ENCODE results near the gene OSBPL5. TPM values are rescaled to one million over a fixed set of nuclear protein-coding genes. Genes with fewer than 3 reads are reported as not detected.

The OSBPL5 gene
- total RNA-seq, 2 donors from 2014 or later: 6.3 to 7.0 TPM

DNA sequence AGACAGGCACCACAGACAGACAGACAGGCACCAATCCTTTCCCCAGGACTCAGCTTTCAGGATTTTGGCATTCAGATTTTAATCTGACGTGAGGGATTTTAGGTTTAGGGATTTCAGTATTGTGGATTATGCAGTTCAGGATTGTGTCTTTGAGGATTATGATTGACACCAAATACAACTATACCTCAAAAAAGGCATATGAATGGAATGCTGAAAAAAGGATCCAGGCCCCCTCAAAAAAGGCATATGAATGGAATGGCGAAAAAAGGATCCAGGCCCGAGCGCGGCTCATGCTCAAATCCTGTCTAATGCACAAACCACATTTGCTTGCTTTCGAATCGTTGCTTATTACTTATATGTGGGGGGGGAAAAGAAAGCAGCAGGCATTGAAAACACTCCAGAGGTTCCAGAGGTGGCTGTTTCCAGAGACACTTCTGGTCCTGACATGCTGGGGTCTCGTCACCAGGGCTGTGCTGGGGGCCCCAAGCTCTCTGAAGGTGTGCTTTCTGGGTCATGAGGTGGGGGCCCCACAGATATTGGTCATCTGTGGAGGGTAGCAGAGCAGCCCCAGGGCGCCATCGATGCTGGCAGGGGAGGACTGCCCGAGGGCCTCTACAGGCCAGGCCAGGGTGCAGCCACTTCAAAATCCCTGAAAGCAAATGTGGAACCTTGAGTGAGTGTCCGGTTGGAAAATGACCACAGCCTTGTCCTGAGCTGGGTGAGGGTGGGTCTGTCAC is 16.8 kb upstream of the OSBPL5 start:
- no peak overlapping the region for H3K4me3 Mint-ChIP-seq
- no peak overlapping the region for H3K27ac Mint-ChIP-seq
- H3K4me1 Mint-ChIP-seq (ENCODE audit: low read depth): no peaks in the 10 kb centered on the region
- no peaks in the 10 kb centered on the region for H3K27me3 Mint-ChIP-seq (ENCODE audit: low read depth)
- DNase-seq: no peak
- no peaks in the 10 kb centered on the region for H3K9me3 Mint-ChIP-seq
- no peaks in the 10 kb centered on the region for H3K36me3 Mint-ChIP-seq (ENCODE audit: insufficient read depth in 2 of 2)
- no peak for ATAC-seq (replicated peaks in 1 of 2)

DNA sequence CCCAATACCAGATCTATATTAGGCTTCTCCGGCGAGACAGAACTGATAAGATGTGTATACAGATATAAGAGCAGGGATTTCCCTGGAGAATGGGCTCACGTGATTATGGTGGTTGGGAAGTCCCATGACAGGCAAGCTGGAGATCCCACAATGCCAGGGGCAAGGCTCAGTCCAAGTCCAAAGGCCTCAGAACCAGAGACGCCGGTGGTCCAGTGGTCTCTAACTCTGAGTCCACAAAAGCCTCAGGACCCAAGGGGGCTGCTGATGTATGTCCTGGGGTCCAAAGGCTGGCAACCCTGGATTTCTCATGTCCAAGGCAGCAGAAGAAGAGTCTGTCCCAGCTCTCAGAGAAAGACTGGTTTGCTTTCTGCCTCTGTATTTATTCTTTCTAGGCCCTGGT is 15.8 kb upstream of the OSBPL5 start:
- Mint-ChIP-seq H3K36me3 (ENCODE audit: insufficient read depth in 2 of 2) (peaks cover 1 to 2% of the 10 kb centered on the region in 2 donors), H3K27me3 (ENCODE audit: low read depth) (no peaks in the 10 kb centered on the region), H3K4me1 (ENCODE audit: low read depth) (no peaks in the 10 kb centered on the region), H3K4me3 (no peak overlapping the region), H3K9me3 (peaks cover 2% of the 10 kb centered on the region in 2 donors), H3K27ac (no peak overlapping the region)
- no peak for ATAC-seq (replicated peaks in 1 of 2)
- no peak for DNase-seq

DNA sequence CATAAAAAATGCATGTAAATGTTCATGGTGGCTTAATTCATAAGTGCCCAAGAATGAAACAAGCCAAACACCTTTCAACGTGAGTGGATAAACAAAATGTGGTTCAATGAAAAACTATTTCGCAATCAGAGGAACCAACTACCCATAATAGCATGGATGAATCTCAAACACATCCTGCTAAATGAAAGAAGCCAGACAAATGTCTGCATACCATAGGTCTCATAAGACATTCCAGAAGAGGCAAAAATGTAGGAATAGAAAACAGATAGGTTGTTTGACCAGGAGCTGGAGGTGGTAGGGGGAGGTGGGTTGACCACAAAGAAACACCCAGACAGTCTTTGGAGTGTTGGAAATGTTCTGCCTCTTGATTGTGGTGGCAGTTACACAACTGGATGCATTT is 13.2 kb upstream of the OSBPL5 start:
- Mint-ChIP-seq H3K36me3 (ENCODE audit: insufficient read depth in 2 of 2) (peaks cover 4 to 6% of the 10 kb centered on the region in 2 donors), H3K27me3 (ENCODE audit: low read depth) (no peaks in the 10 kb centered on the region), H3K9me3 (peaks cover 5 to 6% of the 10 kb centered on the region in 2 donors), H3K4me3 (no peak overlapping the region), H3K27ac (no peak overlapping the region), H3K4me1 (ENCODE audit: low read depth) (no peaks in the 10 kb centered on the region)
- DNase-seq (no peak), ATAC-seq (replicated peaks in 1 of 2) (no peak)

DNA sequence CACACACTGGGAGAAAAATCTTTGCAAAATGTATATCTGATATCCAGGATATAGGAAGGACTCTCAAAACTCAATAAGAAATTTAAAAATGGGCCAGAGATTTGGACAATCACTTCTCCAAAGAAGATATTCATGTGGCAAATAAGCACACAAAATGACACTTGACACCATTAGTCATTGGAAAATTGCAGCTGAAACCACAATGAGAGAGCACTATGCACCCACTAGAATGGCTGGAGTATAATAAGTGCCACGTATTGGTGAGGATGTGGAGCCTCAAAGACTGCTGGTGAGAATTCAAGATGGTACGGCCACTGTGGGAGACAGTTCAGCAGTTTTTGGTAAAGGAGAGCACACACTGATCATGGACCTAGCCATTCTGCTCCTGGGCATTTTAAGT is 12.8 kb upstream of the OSBPL5 start:
- DNase-seq (no peak), ATAC-seq (replicated peaks in 1 of 2) (no peak)
- no peaks in the 10 kb centered on the region for H3K4me1 Mint-ChIP-seq (ENCODE audit: low read depth)
- H3K27ac Mint-ChIP-seq: no peak overlapping the region
- H3K27me3 Mint-ChIP-seq (ENCODE audit: low read depth): no peaks in the 10 kb centered on the region
- H3K9me3 Mint-ChIP-seq: peaks cover 5 to 6% of the 10 kb centered on the region in 2 donors
- peaks cover 4 to 6% of the 10 kb centered on the region in 2 donors for H3K36me3 Mint-ChIP-seq (ENCODE audit: insufficient read depth in 2 of 2)
- no peak overlapping the region for H3K4me3 Mint-ChIP-seq

DNA sequence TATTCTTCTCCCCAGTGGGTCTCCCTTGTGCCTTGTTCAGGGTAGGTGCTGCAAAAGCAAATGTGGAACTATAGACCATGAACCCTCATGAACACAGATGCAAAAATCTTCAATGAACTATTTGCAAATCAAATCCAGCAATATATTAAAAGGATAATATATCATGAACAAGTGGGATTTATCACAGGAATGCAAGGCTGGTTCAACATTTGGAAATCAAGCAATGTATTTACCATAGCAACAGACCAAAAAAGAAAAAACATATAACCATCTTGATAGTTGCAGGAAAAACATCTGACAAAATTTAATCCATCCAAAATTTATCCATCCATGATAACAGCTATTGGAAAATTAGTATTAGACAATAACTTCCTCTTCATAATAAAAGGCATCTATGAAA is 11.4 kb upstream of the OSBPL5 start:
- ATAC-seq (replicated peaks in 1 of 2) (no peak), DNase-seq (no peak)
- peaks cover 5 to 6% of the 10 kb centered on the region in 2 donors for H3K9me3 Mint-ChIP-seq
- H3K4me1 Mint-ChIP-seq (ENCODE audit: low read depth): no peaks in the 10 kb centered on the region
- peaks cover 4 to 6% of the 10 kb centered on the region in 2 donors for H3K36me3 Mint-ChIP-seq (ENCODE audit: insufficient read depth in 2 of 2)
- H3K27ac Mint-ChIP-seq: no peak overlapping the region
- H3K27me3 Mint-ChIP-seq (ENCODE audit: low read depth): no peaks in the 10 kb centered on the region
- H3K4me3 Mint-ChIP-seq: no peak overlapping the region

DNA sequence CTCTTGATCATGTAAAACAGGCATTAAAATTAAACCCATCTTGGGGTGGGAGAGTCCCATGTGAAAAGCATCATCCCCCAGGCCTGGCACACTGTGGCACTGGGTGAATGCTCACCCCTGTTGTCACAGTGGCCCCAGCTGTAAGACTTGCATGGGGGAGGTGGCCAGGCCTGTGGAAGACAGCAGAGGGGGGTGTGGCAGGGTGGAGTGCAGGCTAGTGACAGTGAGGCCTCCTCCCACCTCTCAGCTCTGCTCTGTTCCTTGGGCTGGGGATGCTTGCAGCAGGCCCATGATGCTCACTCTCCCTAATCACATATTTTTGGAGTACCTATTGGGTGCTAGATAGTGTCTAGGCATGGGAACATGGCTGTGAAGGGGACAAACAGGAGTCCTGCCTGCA is 10.1 kb upstream of the OSBPL5 start:
- DNase-seq (no peak), ATAC-seq (replicated peaks in 1 of 2) (no peak)
- Mint-ChIP-seq H3K27ac (no peak overlapping the region), H3K4me1 (ENCODE audit: low read depth) (peaks cover 5% of the 10 kb centered on the region), H3K36me3 (ENCODE audit: insufficient read depth in 2 of 2) (peaks cover 4 to 6% of the 10 kb centered on the region in 2 donors), H3K27me3 (ENCODE audit: low read depth) (peaks cover 1% of the 10 kb centered on the region), H3K9me3 (peaks cover 5 to 6% of the 10 kb centered on the region in 2 donors), H3K4me3 (no peak overlapping the region)

DNA sequence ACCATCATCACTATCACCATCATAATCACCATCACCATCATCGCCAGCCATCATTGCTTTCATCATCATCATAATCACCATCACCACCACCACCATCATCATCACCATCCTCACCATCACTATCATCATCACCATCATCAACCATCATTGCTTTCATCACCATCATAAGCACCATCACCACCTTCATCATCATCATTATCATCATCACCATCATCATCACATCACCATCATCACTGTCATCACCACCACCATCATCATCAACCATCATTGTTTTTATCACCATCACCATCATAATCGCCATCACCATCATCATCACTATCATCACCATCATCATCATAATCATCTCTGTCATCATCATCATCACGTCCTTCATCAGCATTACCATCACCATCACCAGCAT is 9.3 kb upstream of the OSBPL5 start:
- Mint-ChIP-seq H3K27me3 (ENCODE audit: low read depth) (peaks cover 8% of the 10 kb centered on the region), H3K9me3 (peaks cover 5 to 6% of the 10 kb centered on the region in 2 donors), H3K36me3 (ENCODE audit: insufficient read depth in 2 of 2) (peaks cover 4 to 6% of the 10 kb centered on the region in 2 donors), H3K27ac (no peak overlapping the region), H3K4me1 (ENCODE audit: low read depth) (peaks cover 13% of the 10 kb centered on the region), H3K4me3 (no peak overlapping the region)
- ATAC-seq (replicated peaks in 1 of 2) (no peak), DNase-seq (no peak)

DNA sequence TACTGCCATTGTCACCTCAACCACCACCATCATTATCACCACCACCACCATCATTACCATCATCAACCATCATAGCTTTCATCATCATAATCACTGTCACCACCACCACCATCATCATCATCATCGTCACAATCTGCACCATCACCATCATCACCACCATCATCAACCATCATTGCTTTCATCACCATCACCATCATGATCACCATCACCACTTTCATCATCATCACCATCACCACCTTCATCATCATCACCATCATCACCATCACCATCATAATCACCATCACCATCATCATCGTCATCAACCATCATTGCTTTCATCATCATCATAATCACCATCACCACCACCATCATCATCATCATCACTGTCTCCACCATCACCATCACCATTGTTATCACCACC is 8.7 kb upstream of the OSBPL5 start:
- no peak overlapping the region for H3K4me3 Mint-ChIP-seq
- H3K27me3 Mint-ChIP-seq (ENCODE audit: low read depth): peaks cover 8% of the 10 kb centered on the region
- ATAC-seq (replicated peaks in 1 of 2) (no peak), DNase-seq (no peak)
- H3K27ac Mint-ChIP-seq: no peak overlapping the region
- H3K4me1 Mint-ChIP-seq (ENCODE audit: low read depth): peaks cover 19% of the 10 kb centered on the region
- H3K9me3 Mint-ChIP-seq: peaks cover 5 to 6% of the 10 kb centered on the region in 2 donors
- H3K36me3 Mint-ChIP-seq (ENCODE audit: insufficient read depth in 2 of 2): peaks cover 4 to 6% of the 10 kb centered on the region in 2 donors

DNA sequence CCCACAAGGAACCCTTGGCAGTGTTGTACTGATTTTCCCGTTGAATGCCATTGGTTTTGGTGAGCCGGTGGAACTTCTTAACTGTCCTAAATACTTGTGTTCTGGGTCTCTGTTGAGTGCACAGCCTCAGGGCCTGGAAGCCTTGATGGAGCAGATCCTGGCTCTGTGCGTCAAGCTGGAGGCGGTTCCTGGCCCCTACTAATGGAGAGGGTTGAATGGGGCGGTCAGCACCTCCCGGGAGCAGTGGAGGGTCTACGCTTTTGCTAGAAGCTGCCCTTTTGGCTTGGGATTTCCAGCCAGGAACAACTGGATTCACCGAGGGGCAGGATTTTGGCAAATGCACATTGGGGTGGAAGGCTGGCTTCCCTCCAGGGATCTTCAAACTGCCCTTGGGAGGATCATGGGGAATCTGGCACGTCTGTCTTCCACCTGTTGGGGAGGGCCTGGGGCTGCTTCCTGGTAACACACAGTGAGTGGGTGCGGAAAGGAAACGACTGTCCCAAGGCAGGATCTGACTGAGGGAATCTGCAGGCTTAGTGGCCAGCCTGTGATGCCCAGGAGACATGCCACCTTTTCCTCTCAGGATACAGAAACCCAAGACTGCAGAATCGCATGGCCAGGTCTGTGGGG is 6.9 kb upstream of the OSBPL5 start:
- DNase-seq: no peak
- Mint-ChIP-seq H3K4me1 (ENCODE audit: low read depth) (peaks cover 19% of the 10 kb centered on the region), H3K9me3 (peaks cover 5 to 6% of the 10 kb centered on the region in 2 donors), H3K27me3 (ENCODE audit: low read depth) (peaks cover 8% of the 10 kb centered on the region), H3K27ac (no peak overlapping the region), H3K36me3 (ENCODE audit: insufficient read depth in 2 of 2) (peaks cover 4 to 6% of the 10 kb centered on the region in 2 donors), H3K4me3 (no peak overlapping the region)
- ATAC-seq (replicated peaks in 1 of 2): no peak

DNA sequence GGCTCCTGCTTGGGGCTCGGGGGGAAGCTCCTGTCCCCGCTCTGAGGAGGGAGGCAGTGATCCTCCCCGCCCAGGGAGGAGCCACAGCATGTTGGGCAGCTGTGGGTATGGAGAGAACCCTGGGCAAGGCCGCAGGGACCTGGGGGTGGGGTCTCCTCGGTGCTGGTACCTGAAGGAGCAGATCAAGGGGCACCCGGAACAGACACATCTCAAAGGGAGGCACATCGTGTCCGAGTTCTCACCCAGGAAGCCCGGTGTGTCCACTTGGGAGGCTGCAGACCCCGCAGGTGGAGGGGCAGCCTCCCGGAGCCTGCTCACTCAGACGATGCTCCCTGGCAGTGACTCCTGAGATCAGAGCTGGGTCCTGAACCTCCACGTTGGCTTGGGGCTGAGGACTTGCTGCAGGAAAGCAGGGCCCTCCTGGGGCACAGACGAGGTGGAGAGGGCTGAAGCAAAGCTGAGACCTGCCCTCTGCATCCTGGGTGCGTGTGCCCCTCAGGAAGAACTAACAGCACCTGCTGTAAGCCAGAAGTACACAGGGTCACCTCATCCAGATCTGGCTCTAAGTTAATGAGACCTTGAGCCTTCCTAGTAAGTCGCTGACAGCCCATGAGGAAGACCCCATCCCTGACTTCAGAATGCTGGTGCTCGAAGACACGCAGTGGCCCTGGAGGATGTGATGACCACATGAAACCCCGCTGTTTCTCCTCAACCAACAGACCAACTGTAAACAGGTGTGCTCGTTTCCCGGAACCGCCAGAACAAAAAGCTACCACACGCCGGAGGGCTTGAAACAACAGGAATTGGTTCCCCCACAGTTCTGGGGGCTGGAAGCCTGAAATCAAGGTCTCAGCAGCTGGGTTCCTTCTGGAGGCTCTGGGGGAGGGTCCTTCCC is 5.9 kb upstream of the OSBPL5 start:
- no peak overlapping the region for H3K4me3 Mint-ChIP-seq
- peaks cover 19% of the 10 kb centered on the region for H3K4me1 Mint-ChIP-seq (ENCODE audit: low read depth)
- ATAC-seq (replicated peaks in 1 of 2): no peak
- H3K27ac Mint-ChIP-seq: no peak overlapping the region
- peaks cover 8% of the 10 kb centered on the region for H3K27me3 Mint-ChIP-seq (ENCODE audit: low read depth)
- H3K36me3 Mint-ChIP-seq (ENCODE audit: insufficient read depth in 2 of 2): peaks cover 4 to 6% of the 10 kb centered on the region in 2 donors
- H3K9me3 Mint-ChIP-seq: peaks cover 5% of the 10 kb centered on the region in 2 donors
- DNase-seq: no peak

DNA sequence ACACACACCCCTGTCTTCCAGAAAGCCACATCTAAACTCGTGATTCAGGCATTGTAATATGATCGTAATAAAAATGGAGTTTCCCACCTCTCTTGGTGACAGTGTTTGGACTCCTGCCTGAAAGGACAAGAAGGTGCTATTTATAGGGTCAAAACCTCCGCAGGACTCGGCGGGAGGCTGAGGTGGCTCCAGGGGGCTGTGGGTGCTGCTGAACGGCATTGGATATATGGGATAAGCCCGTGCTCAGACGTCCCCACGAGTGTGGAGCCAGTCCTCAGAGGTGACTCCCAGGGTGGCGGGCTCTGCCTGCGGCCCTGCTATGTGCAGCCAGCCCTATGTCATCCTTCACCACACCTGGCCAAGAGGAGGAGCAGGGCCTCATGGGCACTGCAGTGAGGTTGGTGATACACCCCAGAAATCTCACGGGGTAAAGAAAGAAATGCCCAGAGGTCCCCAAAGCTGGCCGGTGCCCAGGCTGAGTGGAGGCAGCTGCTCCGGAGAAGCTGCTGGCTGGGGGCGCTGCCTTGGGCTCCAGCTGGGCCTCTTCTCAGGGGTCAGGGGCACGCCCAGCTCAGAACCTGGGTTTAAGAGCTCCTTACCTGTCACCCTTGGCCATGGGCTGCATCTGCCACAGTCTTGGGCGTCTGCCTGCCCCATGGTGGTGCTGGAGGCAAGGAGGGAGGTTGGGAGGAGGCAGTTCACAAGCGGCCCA is 5.1 kb upstream of the OSBPL5 start:
- no peaks in the 10 kb centered on the region for H3K36me3 Mint-ChIP-seq (ENCODE audit: insufficient read depth in 2 of 2)
- peaks cover 25% of the 10 kb centered on the region for H3K4me1 Mint-ChIP-seq (ENCODE audit: low read depth)
- DNase-seq (no peak), ATAC-seq (replicated peaks in 1 of 2) (peak in 1 of 2 donors; percentile 6)
- H3K27me3 Mint-ChIP-seq (ENCODE audit: low read depth): peaks cover 8% of the 10 kb centered on the region
- H3K27ac Mint-ChIP-seq: no peak overlapping the region
- no peaks in the 10 kb centered on the region for H3K9me3 Mint-ChIP-seq
- peak overlapping the region; percentile 81 to 87 for H3K4me3 Mint-ChIP-seq

DNA sequence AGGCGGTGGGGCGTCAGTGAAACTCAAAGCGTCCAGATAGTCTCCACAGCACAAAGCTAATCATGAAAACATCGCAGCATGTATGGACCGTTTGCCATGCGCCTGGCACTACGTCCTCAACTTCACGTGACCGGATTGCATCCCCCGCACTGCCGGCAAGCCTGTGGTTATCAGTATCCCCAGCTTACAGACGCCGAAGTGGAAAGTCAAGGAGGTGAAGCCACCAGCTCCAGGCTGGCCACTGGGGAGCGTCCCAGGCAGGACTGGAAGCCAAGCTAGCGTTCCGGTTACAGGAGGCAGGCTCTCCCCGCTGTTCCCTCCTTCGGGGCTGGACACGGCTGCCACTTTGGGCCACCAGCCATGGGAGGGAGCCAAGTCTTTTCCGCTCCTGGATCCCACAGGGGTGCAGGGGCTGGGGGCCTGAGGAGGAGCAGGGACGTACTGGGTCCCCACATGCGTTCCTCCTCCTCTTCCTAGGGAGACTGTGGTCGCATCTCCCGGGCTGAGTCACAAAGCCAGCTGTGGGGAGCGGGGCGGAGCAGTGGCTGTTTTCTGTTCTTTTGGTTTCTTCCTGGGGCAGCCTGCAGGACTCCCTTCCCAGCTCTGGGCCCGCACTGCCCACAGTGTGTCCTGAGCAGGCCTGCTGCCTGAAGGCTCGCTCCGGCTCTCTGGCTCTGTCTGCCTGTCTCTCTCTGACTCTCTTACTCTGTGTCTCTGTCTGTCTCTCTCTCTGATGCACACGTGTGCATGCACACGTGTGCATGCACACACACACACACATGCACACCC is 4.3 kb upstream of the OSBPL5 start:
- H3K27ac Mint-ChIP-seq: no peak overlapping the region
- H3K27me3 Mint-ChIP-seq (ENCODE audit: low read depth): peaks cover 8% of the 10 kb centered on the region
- peaks cover 25% of the 10 kb centered on the region for H3K4me1 Mint-ChIP-seq (ENCODE audit: low read depth)
- DNase-seq: peak; percentile 24 to 33
- no peaks in the 10 kb centered on the region for H3K9me3 Mint-ChIP-seq
- peak overlapping the region; percentile 81 to 87 for H3K4me3 Mint-ChIP-seq
- H3K36me3 Mint-ChIP-seq (ENCODE audit: insufficient read depth in 2 of 2): no peaks in the 10 kb centered on the region
- peak; percentile 38 to 43 for ATAC-seq (replicated peaks in 1 of 2)
